WTC11 (cell line): ENCODE data around the gene LTBR. TPM values are rescaled to one million over a fixed set of nuclear protein-coding genes. Genes with fewer than 3 reads are reported as not detected.

Experiments used
- ATAC-seq: fragments of 200-7000 bp; cut with Tn5 transposase; 2 replicates; pipeline ENCODE4 v1.10.0; 2021; ENCODE audit warnings: mild to moderate bottlenecking, moderate library complexity
- CTCF ChIA-PET: fragments of 300-600 bp; sonication (Branson Sonifier 250); formaldehyde crosslinking; loops from one replicate; lab custom pipeline; 2021; ENCODE audit warnings: antibody characterized with exemption; lab: Charles Lee
- POLR2A ChIA-PET: fragments of 350-600 bp; sonication (Branson Sonifier 250); formaldehyde crosslinking; loops from one replicate; lab custom pipeline; 2021; ENCODE audit warnings: antibody characterized with exemption; lab: Charles Lee
- DNase-seq: peaks from one replicate; pipeline ENCODE4 v3.0.0; 2021; ENCODE audit warnings: low spot score
- H3K27ac Mint-ChIP-seq: 2 replicates; pipeline ENCODE4 v1.8.0; 2021; ENCODE audit warnings: mixed read lengths
- H3K27me3 Mint-ChIP-seq: 2 replicates; pipeline ENCODE4 v1.8.0; 2021; ENCODE audit warnings: low read depth, mild to moderate bottlenecking, moderate library complexity, mixed read lengths
- H3K36me3 Mint-ChIP-seq: 2 replicates; pipeline ENCODE4 v1.8.0; 2021; ENCODE audit warnings: mixed read lengths
- H3K4me1 Mint-ChIP-seq: 2 replicates; pipeline ENCODE4 v1.8.0; 2022; ENCODE audit warnings: mixed read lengths
- H3K4me3 Mint-ChIP-seq: 2 replicates; pipeline ENCODE4 v1.8.0; 2021; ENCODE audit warnings: mild to moderate bottlenecking, moderate library complexity, mixed read lengths
- H3K9me3 Mint-ChIP-seq: 2 replicates; pipeline ENCODE4 v1.8.0; 2021; ENCODE audit warnings: mixed read lengths
- CBFB ChIP-seq: sonication (generic); formaldehyde crosslinking; IDR thresholded peaks from 2 replicates; pipeline ENCODE4 v1.8.1; 2022; ENCODE audit warnings: mild to moderate bottlenecking, low read depth, missing genetic modification reagents
- CDX4 ChIP-seq: fragments of 250-450 bp; sonication (Bioruptor Pico); IDR thresholded peaks from 2 replicates; pipeline ENCODE4 v1.9.0; 2021; ENCODE audit warnings: moderate library complexity, mild to moderate bottlenecking, inconsistent platforms, borderline replicate concordance
- CREM ChIP-seq: sonication (generic); formaldehyde crosslinking; IDR thresholded peaks from 2 replicates; pipeline ENCODE4 v1.8.1; 2022; ENCODE audit warnings: mild to moderate bottlenecking, missing genetic modification reagents, moderate library complexity
- E2F5 ChIP-seq: sonication (generic); formaldehyde crosslinking; IDR thresholded peaks from 2 replicates; pipeline ENCODE4 v1.8.1; 2022; ENCODE audit warnings: mild to moderate bottlenecking, moderate library complexity, missing genetic modification reagents
- FOXK1 ChIP-seq: sonication (generic); formaldehyde crosslinking; IDR thresholded peaks from 2 replicates; pipeline ENCODE4 v1.8.0; 2022; ENCODE audit warnings: mild to moderate bottlenecking, moderate library complexity, missing genetic modification reagents
- FOXP1 ChIP-seq: sonication (generic); formaldehyde crosslinking; IDR thresholded peaks from 2 replicates; pipeline ENCODE4 v1.8.0; 2022; ENCODE audit warnings: missing genetic modification reagents, mild to moderate bottlenecking, moderate library complexity, borderline replicate concordance
- GABPB1 ChIP-seq: sonication (generic); formaldehyde crosslinking; IDR thresholded peaks from 2 replicates; pipeline ENCODE4 v1.8.1; 2023; ENCODE audit warnings: mild to moderate bottlenecking, missing genetic modification reagents
- JAZF1 ChIP-seq: fragments of 250-450 bp; sonication (Bioruptor Pico); IDR thresholded peaks from 2 replicates; pipeline ENCODE4 v1.9.0; 2021; ENCODE audit warnings: moderate library complexity, mild to moderate bottlenecking, inconsistent platforms
- NFYB ChIP-seq: sonication (generic); formaldehyde crosslinking; conservative IDR thresholded peaks from 2 replicates; pipeline ENCODE4 v1.8.0; 2022; ENCODE audit warnings: low read depth, missing genetic modification reagents
- NR2C2 ChIP-seq: sonication (generic); formaldehyde crosslinking; IDR thresholded peaks from 2 replicates; pipeline ENCODE4 v1.8.0; 2022; ENCODE audit warnings: mild to moderate bottlenecking, missing genetic modification reagents
- RELA ChIP-seq: sonication (generic); formaldehyde crosslinking; IDR thresholded peaks from 2 replicates; pipeline ENCODE4 v1.8.1; 2022; ENCODE audit warnings: missing genetic modification reagents, mild to moderate bottlenecking, borderline replicate concordance
- TEAD1 ChIP-seq: sonication (generic); formaldehyde crosslinking; IDR thresholded peaks from 2 replicates; pipeline ENCODE4 v1.8.0; 2022; ENCODE audit warnings: mild to moderate bottlenecking, missing genetic modification reagents
- USF1 ChIP-seq: sonication (generic); formaldehyde crosslinking; IDR thresholded peaks from 2 replicates; pipeline ENCODE4 v1.8.0; 2022; ENCODE audit warnings: mild to moderate bottlenecking, missing genetic modification reagents
- ZNF121 ChIP-seq: sonication (generic); formaldehyde crosslinking; IDR thresholded peaks from 2 replicates; pipeline ENCODE4 v1.8.0; 2023; ENCODE audit warnings: missing genetic modification reagents
- ZNF138 ChIP-seq: sonication (generic); formaldehyde crosslinking; conservative IDR thresholded peaks from 2 replicates; pipeline ENCODE4 v1.8.1; 2022; ENCODE audit warnings: mild to moderate bottlenecking, moderate library complexity, missing genetic modification reagents
- ZNF219 ChIP-seq: sonication (generic); formaldehyde crosslinking; IDR thresholded peaks from 2 replicates; pipeline ENCODE4 v1.8.0; 2023; ENCODE audit warnings: missing genetic modification reagents, mild to moderate bottlenecking, borderline replicate concordance
- ZNF263 ChIP-seq: sonication (generic); formaldehyde crosslinking; IDR thresholded peaks from 2 replicates; pipeline ENCODE4 v1.8.1; 2022; ENCODE audit warnings: low read depth, mild to moderate bottlenecking, moderate library complexity, missing genetic modification reagents
- ZNF512 ChIP-seq: sonication (generic); formaldehyde crosslinking; IDR thresholded peaks from 2 replicates; pipeline ENCODE4 v1.8.1; 2022; ENCODE audit warnings: missing genetic modification reagents, borderline replicate concordance
- ZNF671 ChIP-seq: fragments of 250-450 bp; sonication (Bioruptor Pico); IDR thresholded peaks from 2 replicates; pipeline ENCODE4 v1.8.0; 2021; ENCODE audit warnings: mild to moderate bottlenecking
- ZSCAN18 ChIP-seq: fragments of 250-450 bp; sonication (Bioruptor Pico); IDR thresholded peaks from 2 replicates; pipeline ENCODE4 v2.1.2; 2022; ENCODE audit warnings: mild to moderate bottlenecking, moderate library complexity
- total RNA-seq: library from RNA; stranded (reverse); gene quantifications from 3 replicates; pipeline ENCODE4 v1.2.3, GENCODE V29; 2021

LTBR gene
- total RNA-seq, 1 experiment from 2014 or later: 4.0 TPM

- Mint-ChIP-seq H3K27me3 (peaks cover 33% of the 10 kb centered on the region), H3K4me3 (no peak overlapping the region), H3K9me3 (no peaks in the 10 kb centered on the region), H3K4me1 (peaks cover 41% of the 10 kb centered on the region), H3K27ac (no peak overlapping the region), H3K36me3 (no peaks in the 10 kb centered on the region)
- TF ChIP-seq NFYB: no peak
- no peak for TF ChIP-seq GABPB1 (CRISPR knock-in tag)
- no peak for TF ChIP-seq ZNF512 (CRISPR knock-in tag)
- TF ChIP-seq ZNF121: no peak
- TF ChIP-seq NR2C2 (CRISPR knock-in tag): no peak
- no peak for TF ChIP-seq CBFB (CRISPR knock-in tag)
- TF ChIP-seq FOXP1 (CRISPR knock-in tag): no peak
- no peak for TF ChIP-seq ZSCAN18 (CRISPR knock-in tag)
- TF ChIP-seq FOXK1: no peak
- no peak for ATAC-seq
- ChIA-PET POLR2A (no interaction called here), CTCF (no interaction called here)
- DNase-seq: no peak
These were observed 2.5 kb downstream of the LTBR start for GRCh38 chr12:6386491-6386890.

GRCh38 chr12:6387541-6387940 is 3.6 kb downstream of the LTBR start:
- Mint-ChIP-seq H3K27ac (no peak overlapping the region), H3K27me3 (peaks cover 22% of the 10 kb centered on the region), H3K4me1 (peaks cover 32% of the 10 kb centered on the region), H3K4me3 (no peak overlapping the region), H3K9me3 (no peaks in the 10 kb centered on the region), H3K36me3 (no peaks in the 10 kb centered on the region)
- CTCF ChIA-PET: interaction anchor here (1.2 to 1.8 kb wide), 3 partner anchors 32 to 78 kb away, joined by 3 to 6 read pairs (median 5); no protein-coding TSS in a partner anchor
- no peak for DNase-seq
- TF ChIP-seq FOXK1: no peak
- TF ChIP-seq RELA: no peak
- TF ChIP-seq USF1: no peak
- POLR2A ChIA-PET: no interaction called here
- ATAC-seq: peak; percentile 10

GRCh38 chr12:6390084-6390799 is 6.3 kb downstream of the LTBR start:
- H3K4me1 Mint-ChIP-seq: peaks cover 18% of the 10 kb centered on the region
- H3K27me3 Mint-ChIP-seq: peaks cover 2% of the 10 kb centered on the region
- TF ChIP-seq TEAD1 (CRISPR knock-in tag) (no peak), ZNF138 (CRISPR knock-in tag) (no peak), JAZF1 (no peak), ZNF263 (CRISPR knock-in tag) (no peak), CDX4 (CRISPR knock-in tag) (no peak), CREM (CRISPR knock-in tag) (no peak), E2F5 (CRISPR knock-in tag) (no peak), ZNF219 (CRISPR knock-in tag) (no peak), ZNF121 (no peak), ZNF671 (no peak)
- ATAC-seq (no peak), DNase-seq (no peak)
- H3K9me3 Mint-ChIP-seq: no peaks in the 10 kb centered on the region
- H3K4me3 Mint-ChIP-seq: no peak overlapping the region
- H3K36me3 Mint-ChIP-seq: no peaks in the 10 kb centered on the region
- H3K27ac Mint-ChIP-seq: no peak overlapping the region
- ChIA-PET POLR2A (interaction anchor here (0.5 kb wide), 1 partner anchor 543 kb away, joined by 4 read pairs; no protein-coding TSS in a partner anchor), CTCF (interaction anchor here (0.7 kb wide), 1 partner anchor 75 kb away, joined by 3 read pairs; no protein-coding TSS in a partner anchor)
